IMR-90 (cell line): ENCODE data around the gene GCN1. TPM values are rescaled to one million over a fixed set of nuclear protein-coding genes. Genes with fewer than 3 reads are reported as not detected.

ENCODE experiments used
- ATAC-seq: fragments of 200-7000 bp; cut with Tn5 transposase; 2 replicates; pipeline ENCODE4 v1.9.1; 2020; ENCODE audit warnings: low read depth, mild to moderate bottlenecking, moderate library complexity
- BruUV-seq: library from RNA; stranded (reverse); fragments of 400-500 nt; replicated peaks from 2 replicates; lab custom pipeline; 2021; lab: Mats Ljungman, UMichigan
- CTCF ChIA-PET: fragments of 300-600 bp; formaldehyde crosslinking; extraction: SDS; loops from one replicate; lab custom pipeline; 2021; ENCODE audit warnings: antibody characterized with exemption; lab: Yijun Ruan, JAX
- POLR2A ChIA-PET: fragments of 300-600 bp; sonication (Branson Sonifier 250); formaldehyde crosslinking; loops from one replicate; lab custom pipeline; 2022; ENCODE audit warnings: antibody characterized with exemption; ENCODE audit not compliant: unreplicated experiment; lab: Charles Lee
- DNase-seq: peaks from one replicate; pipeline ENCODE4 v3.0.0; 2013
- H2AFZ ChIP-seq: replicated peaks from 2 replicates; pipeline ENCODE3; 2013; ENCODE audit warnings: low read length, mild to moderate bottlenecking; ENCODE audit not compliant: poor library complexity
- H2AK5ac ChIP-seq: 2 replicates; pipeline ENCODE4 v1.6.1; 2013; ENCODE audit warnings: low read depth, low read length, inconsistent platforms
- H2AK9ac ChIP-seq: replicated peaks from 2 replicates; pipeline ENCODE3; 2013; ENCODE audit warnings: mild to moderate bottlenecking, low read depth, low read length, moderate library complexity; ENCODE audit not compliant: poor library complexity
- H2BK120ac ChIP-seq: 2 replicates; pipeline ENCODE4 v1.6.1; 2013; ENCODE audit warnings: low read depth, low read length, inconsistent platforms
- H2BK15ac ChIP-seq: 3 replicates; pipeline ENCODE4 v1.6.1; 2013; ENCODE audit warnings: low read depth, low read length, inconsistent platforms
- H2BK20ac ChIP-seq: 2 replicates; pipeline ENCODE4 v1.6.1; 2013; ENCODE audit warnings: low read depth, mild to moderate bottlenecking, inconsistent platforms, low read length, moderate library complexity
- H2BK5ac ChIP-seq: 2 replicates; pipeline ENCODE4 v1.6.1; 2013; ENCODE audit warnings: mild to moderate bottlenecking, low read depth, low read length, inconsistent platforms; ENCODE audit not compliant: poor library complexity, severe bottlenecking
- H3K14ac ChIP-seq: replicated peaks from 2 replicates; pipeline ENCODE4 v1.6.1; 2013; ENCODE audit warnings: low read depth, low read length, inconsistent platforms
- H3K18ac ChIP-seq: 2 replicates; pipeline ENCODE4 v1.6.1; 2013; ENCODE audit warnings: low read depth, low read length, control low read depth
- H3K23ac ChIP-seq: 2 replicates; pipeline ENCODE4 v1.6.1; 2013; ENCODE audit warnings: low read depth, low read length, inconsistent platforms
- H3K27ac ChIP-seq: 2 replicates; pipeline ENCODE4 v1.5.1; 2013; ENCODE audit warnings: mild to moderate bottlenecking, control low read depth, low read length; ENCODE audit not compliant: insufficient read depth
- H3K27me3 ChIP-seq: 2 replicates; pipeline ENCODE4 v1.6.1; 2013; ENCODE audit warnings: low read length; ENCODE audit not compliant: control insufficient read depth, insufficient read depth
- H3K36me3 ChIP-seq: 2 replicates; pipeline ENCODE4 v1.6.1; 2013; ENCODE audit warnings: low read length, mixed read lengths; ENCODE audit not compliant: control insufficient read depth, insufficient read depth
- H3K4ac ChIP-seq: 2 replicates; pipeline ENCODE4 v1.6.1; 2013; ENCODE audit warnings: low read depth, low read length, inconsistent platforms
- H3K4me1 ChIP-seq: 2 replicates; pipeline ENCODE4 v1.6.1; 2013; ENCODE audit warnings: low read length, mixed read lengths; ENCODE audit not compliant: control insufficient read depth, insufficient read depth
- H3K4me2 ChIP-seq: 2 replicates; pipeline ENCODE4 v1.6.1; 2013; ENCODE audit warnings: low read depth, mild to moderate bottlenecking, control low read depth, low read length, moderate library complexity
- H3K4me3 ChIP-seq: 2 replicates; pipeline ENCODE4 v1.5.1; 2013; ENCODE audit warnings: low read depth, mild to moderate bottlenecking, control low read depth, low read length, moderate library complexity; ENCODE audit not compliant: insufficient read depth
- H3K56ac ChIP-seq: 2 replicates; pipeline ENCODE4 v1.6.1; 2013; ENCODE audit warnings: low read length, inconsistent platforms; ENCODE audit not compliant: insufficient read depth; ENCODE audit errors: extremely low read depth
- H3K79me1 ChIP-seq, 2 experiments: 2 replicates each; pipeline ENCODE4 v1.6.1; 2013; ENCODE audit warnings: low read length in 2 of 2, inconsistent platforms in 1 of 2, low read depth in 1 of 2
- H3K9ac ChIP-seq: 2 replicates; pipeline ENCODE4 v1.6.1; 2013; ENCODE audit warnings: low read depth, low read length, control low read depth
- H3K9me1 ChIP-seq: 2 replicates; pipeline ENCODE4 v1.6.1; 2013; ENCODE audit warnings: low read length, inconsistent platforms; ENCODE audit not compliant: insufficient read depth
- H3K9me3 ChIP-seq: 2 replicates; pipeline ENCODE4 v1.6.1; 2013; ENCODE audit warnings: low read length; ENCODE audit not compliant: control insufficient read depth, insufficient read depth
- H4K20me1 ChIP-seq: 2 replicates; pipeline ENCODE4 v1.6.1; 2013; ENCODE audit warnings: low read length, inconsistent platforms; ENCODE audit not compliant: insufficient read depth
- H4K5ac ChIP-seq: 2 replicates; pipeline ENCODE4 v1.6.1; 2013; ENCODE audit warnings: mild to moderate bottlenecking, low read depth, low read length, control low read depth
- H4K8ac ChIP-seq, 2 experiments: 2 replicates each; pipeline ENCODE4 v1.6.1; 2013; ENCODE audit warnings: low read depth in 2 of 2, low read length in 2 of 2, control low read depth in 1 of 2, inconsistent platforms in 1 of 2
- H4K91ac ChIP-seq: 2 replicates; pipeline ENCODE4 v1.6.1; 2013; ENCODE audit warnings: low read depth, low read length, inconsistent platforms; ENCODE audit not compliant: insufficient read depth
- MAZ ChIP-seq: IDR thresholded peaks from 2 replicates; pipeline ENCODE4 v1.6.1; 2012; ENCODE audit warnings: low read depth, mild to moderate bottlenecking, low read length, improper control_type of control experiment, moderate library complexity, borderline replicate concordance
- WGBS, 2 experiments: methylation state at CpG; one replicate each; pipeline versions ENCODE4 v1.1.5 to v1.1.7; 2013; ENCODE audit warnings: missing lambda C conversion rate in 2 of 2; ENCODE audit not compliant: insufficient read length in 1 of 2; ENCODE audit errors: extremely low coverage in 2 of 2; 5-methylcytosine and 5-hydroxymethylcytosine counted together
- dilution Hi-C: fragments of 300-500 bp; cut with HindIII; formaldehyde crosslinking; loops from one replicate; pipeline ENCODE4 v1.14.3; 2018; ENCODE audit warnings: low sequenced_read_pairs; ENCODE audit not compliant: unreplicated experiment
- in situ Hi-C: fragments of 300-500 bp; cut with MboI; formaldehyde crosslinking; loops from 3 replicates; pipeline ENCODE4 v1.14.3; 2019; ENCODE audit warnings: low sequenced_read_pairs, inconsistent platforms, mixed read lengths
- intact Hi-C: fragments of 100-400 bp; cut with micrococcal nuclease; formaldehyde crosslinking; loops from 2 replicates; pipeline ENCODE4 v1.10.0; 2022
- polyA plus RNA-seq, 3 experiments: library from polyadenylated mRNA; depleted of rRNA; stranded (reverse); fragments of >200 nt; gene quantifications; 2 replicates each; pipeline ENCODE4 v1.2.3, GENCODE V29; 2012; ENCODE audit warnings: low replicate concordance in 1 of 3
- total RNA-seq: library from RNA; depleted of rRNA; stranded (reverse); fragments of >200 nt; gene quantifications from 2 replicates; pipeline ENCODE4 v1.2.3, GENCODE V29; 2012
- TF ChIP-seq, protein P1 (sequence below): fragments of 150-350 bp; IDR thresholded peaks from 2 replicates; pipeline ENCODE4 v1.6.1; 2016; ENCODE audit warnings: low read depth, mild to moderate bottlenecking, low read length, moderate library complexity, borderline replicate concordance

The GCN1 gene
- total and polyA plus RNA-seq, 2 of the 4 experiments (the other 2 are of a cell fraction): 57.8 to 77.6 TPM

- no peak overlapping the region for H4K8ac ChIP-seq
- H4K91ac ChIP-seq: no peak overlapping the region
- H2AFZ ChIP-seq: no peak overlapping the region
- H3K9me1 ChIP-seq: no peaks in the 10 kb centered on the region
- dilution Hi-C loops: no loop called here
- intact Hi-C loops: no loop called here
- peak overlapping the region; percentile 50 for H2AK9ac ChIP-seq
- H2BK20ac ChIP-seq: no peak overlapping the region
- no peaks in the 10 kb centered on the region for H3K27me3 ChIP-seq
- H2AK5ac ChIP-seq: no peak overlapping the region
- DNase-seq: no peak
- no peak overlapping the region for H3K4me3 ChIP-seq
- ATAC-seq: no peak
- WGBS, 2 experiments: 93% methylated on average over 7 of the region's 13 CpGs; no CpG with 5 or more reads in 1 of the 2 experiments
- peaks cover 30% of the 10 kb centered on the region for H3K36me3 ChIP-seq
- H3K14ac ChIP-seq: no peak overlapping the region
- H2BK15ac ChIP-seq: no peak overlapping the region
- H4K5ac ChIP-seq: no peak overlapping the region
- H3K4me1 ChIP-seq: no peaks in the 10 kb centered on the region
- no peak overlapping the region for H2BK5ac ChIP-seq
- ChIA-PET POLR2A (no interaction called here), CTCF (no interaction called here)
- no peak overlapping the region for H3K9ac ChIP-seq
- no peak overlapping the region for H3K4me2 ChIP-seq
- H3K56ac ChIP-seq: no peak overlapping the region
- in situ Hi-C loops: no loop called here
- H3K4ac ChIP-seq: no peak overlapping the region
- H3K18ac ChIP-seq: no peak overlapping the region
- no TSS peak for BruUV-seq
- H3K79me1 ChIP-seq: peaks cover 2 to 22% of the 10 kb centered on the region in 2 experiments
- no peaks in the 10 kb centered on the region for H4K20me1 ChIP-seq
- no peaks in the 10 kb centered on the region for H3K9me3 ChIP-seq
- no peak overlapping the region for H2BK120ac ChIP-seq
- H3K23ac ChIP-seq: no peak overlapping the region
- H3K27ac ChIP-seq: no peak overlapping the region
- TF ChIP-seq, protein P1, sequence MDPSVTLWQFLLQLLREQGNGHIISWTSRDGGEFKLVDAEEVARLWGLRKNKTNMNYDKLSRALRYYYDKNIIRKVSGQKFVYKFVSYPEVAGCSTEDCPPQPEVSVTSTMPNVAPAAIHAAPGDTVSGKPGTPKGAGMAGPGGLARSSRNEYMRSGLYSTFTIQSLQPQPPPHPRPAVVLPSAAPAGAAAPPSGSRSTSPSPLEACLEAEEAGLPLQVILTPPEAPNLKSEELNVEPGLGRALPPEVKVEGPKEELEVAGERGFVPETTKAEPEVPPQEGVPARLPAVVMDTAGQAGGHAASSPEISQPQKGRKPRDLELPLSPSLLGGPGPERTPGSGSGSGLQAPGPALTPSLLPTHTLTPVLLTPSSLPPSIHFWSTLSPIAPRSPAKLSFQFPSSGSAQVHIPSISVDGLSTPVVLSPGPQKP: no peak
- no peak for TF ChIP-seq MAZ
Measured at GRCh38 chr12:120207227-120207626, 12.7 kb upstream of the GCN1 start.
